ENCODE measurements around the gene TDRD5.
"Not testable (repeated sequence)": the region's sequence is repeated elsewhere in the genome, so short reads cannot be mapped to it uniquely, and the experiment has no call there.

DNA sequence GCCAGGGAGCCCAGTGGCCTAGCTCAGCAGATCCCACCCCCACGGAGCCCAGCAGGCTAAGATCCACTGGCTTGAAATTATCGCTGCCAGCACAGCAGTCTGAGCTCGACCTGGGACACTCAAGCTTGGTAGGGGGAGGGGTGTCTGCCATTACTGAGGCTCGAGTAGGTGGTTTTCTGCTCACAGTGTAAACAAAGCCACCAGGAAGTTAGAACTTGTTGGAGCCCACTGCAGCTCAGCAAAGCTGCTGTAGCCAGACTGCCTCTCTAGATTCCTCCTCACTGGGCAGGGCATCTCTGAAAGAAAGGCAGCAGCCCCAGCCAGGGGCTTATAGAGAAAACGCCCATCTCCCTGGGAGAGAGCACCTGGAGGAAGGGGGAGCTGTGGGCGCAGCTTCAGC lies 102.9 kb downstream of the TDRD5 start:
- TF ChIP-seq, protein P1, sequence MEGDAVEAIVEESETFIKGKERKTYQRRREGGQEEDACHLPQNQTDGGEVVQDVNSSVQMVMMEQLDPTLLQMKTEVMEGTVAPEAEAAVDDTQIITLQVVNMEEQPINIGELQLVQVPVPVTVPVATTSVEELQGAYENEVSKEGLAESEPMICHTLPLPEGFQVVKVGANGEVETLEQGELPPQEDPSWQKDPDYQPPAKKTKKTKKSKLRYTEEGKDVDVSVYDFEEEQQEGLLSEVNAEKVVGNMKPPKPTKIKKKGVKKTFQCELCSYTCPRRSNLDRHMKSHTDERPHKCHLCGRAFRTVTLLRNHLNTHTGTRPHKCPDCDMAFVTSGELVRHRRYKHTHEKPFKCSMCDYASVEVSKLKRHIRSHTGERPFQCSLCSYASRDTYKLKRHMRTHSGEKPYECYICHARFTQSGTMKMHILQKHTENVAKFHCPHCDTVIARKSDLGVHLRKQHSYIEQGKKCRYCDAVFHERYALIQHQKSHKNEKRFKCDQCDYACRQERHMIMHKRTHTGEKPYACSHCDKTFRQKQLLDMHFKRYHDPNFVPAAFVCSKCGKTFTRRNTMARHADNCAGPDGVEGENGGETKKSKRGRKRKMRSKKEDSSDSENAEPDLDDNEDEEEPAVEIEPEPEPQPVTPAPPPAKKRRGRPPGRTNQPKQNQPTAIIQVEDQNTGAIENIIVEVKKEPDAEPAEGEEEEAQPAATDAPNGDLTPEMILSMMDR (IDR thresholded peaks at IDR 0.05 in 2 of 3, conservative IDR thresholded peaks at IDR 0.05 in 1 of 3; ENCODE audit: borderline replicate concordance in 1 of 3, insufficient read depth in 1 of 3, low read depth in 2 of 3, low read length in 2 of 3), result not testable (repeated sequence)
- TF ChIP-seq, protein P2, sequence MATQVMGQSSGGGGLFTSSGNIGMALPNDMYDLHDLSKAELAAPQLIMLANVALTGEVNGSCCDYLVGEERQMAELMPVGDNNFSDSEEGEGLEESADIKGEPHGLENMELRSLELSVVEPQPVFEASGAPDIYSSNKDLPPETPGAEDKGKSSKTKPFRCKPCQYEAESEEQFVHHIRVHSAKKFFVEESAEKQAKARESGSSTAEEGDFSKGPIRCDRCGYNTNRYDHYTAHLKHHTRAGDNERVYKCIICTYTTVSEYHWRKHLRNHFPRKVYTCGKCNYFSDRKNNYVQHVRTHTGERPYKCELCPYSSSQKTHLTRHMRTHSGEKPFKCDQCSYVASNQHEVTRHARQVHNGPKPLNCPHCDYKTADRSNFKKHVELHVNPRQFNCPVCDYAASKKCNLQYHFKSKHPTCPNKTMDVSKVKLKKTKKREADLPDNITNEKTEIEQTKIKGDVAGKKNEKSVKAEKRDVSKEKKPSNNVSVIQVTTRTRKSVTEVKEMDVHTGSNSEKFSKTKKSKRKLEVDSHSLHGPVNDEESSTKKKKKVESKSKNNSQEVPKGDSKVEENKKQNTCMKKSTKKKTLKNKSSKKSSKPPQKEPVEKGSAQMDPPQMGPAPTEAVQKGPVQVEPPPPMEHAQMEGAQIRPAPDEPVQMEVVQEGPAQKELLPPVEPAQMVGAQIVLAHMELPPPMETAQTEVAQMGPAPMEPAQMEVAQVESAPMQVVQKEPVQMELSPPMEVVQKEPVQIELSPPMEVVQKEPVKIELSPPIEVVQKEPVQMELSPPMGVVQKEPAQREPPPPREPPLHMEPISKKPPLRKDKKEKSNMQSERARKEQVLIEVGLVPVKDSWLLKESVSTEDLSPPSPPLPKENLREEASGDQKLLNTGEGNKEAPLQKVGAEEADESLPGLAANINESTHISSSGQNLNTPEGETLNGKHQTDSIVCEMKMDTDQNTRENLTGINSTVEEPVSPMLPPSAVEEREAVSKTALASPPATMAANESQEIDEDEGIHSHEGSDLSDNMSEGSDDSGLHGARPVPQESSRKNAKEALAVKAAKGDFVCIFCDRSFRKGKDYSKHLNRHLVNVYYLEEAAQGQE (IDR thresholded peaks at IDR 0.05; ENCODE audit: low read depth), result not testable (repeated sequence)

Measured in HCT116 (cell line).